T47D (cell line): ENCODE data around the gene TCN2.
"Not testable (repeated sequence)": the region's sequence is repeated elsewhere in the genome, so short reads cannot be mapped to it uniquely, and the experiment has no call there.

Source experiments
- DNase-seq, 2 experiments: peaks; one replicate each; pipeline versions ENCODE4 v3.0.0 to v3.0.0-alpha.2; 2011 to 2012; ENCODE audit warnings: low read depth in 1 of 2, low spot score in 1 of 2
- JUND ChIP-seq: IDR thresholded peaks from 2 replicates; pipeline ENCODE4 v1.6.1; 2012; ENCODE audit warnings: low read depth
- in situ Hi-C: cut with HindIII; loops from 2 replicates; pipeline ENCODE4 v1.10.0; 2016; ENCODE audit warnings: low sequenced_read_pairs, low pct_unique_long_range_greater_than_20kb

TCN2 gene

DNA sequence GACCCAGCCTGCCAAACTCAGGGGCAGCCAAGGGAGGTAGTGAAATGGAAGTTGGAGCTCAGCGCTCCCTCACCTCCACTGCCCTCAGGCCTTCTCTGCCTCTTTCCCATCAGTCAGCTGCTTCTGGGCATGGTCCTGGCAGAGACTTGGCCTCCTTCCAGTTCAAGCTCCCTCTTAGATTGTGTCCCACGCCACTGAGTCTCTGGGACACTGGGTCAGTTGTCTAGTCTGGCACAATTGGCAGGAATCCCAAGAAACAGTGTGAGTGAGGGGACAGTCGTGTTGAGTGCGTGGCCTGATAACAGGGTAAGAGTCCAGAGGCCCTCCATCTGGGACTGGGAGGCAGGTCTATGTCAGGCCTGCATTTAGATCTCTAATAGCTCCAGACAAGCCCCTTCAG, 21.5 kb downstream of the TCN2 start:
- in situ Hi-C loops, result no loop called here
- no peak for TF ChIP-seq JUND
- DNase-seq, result no peak

DNA sequence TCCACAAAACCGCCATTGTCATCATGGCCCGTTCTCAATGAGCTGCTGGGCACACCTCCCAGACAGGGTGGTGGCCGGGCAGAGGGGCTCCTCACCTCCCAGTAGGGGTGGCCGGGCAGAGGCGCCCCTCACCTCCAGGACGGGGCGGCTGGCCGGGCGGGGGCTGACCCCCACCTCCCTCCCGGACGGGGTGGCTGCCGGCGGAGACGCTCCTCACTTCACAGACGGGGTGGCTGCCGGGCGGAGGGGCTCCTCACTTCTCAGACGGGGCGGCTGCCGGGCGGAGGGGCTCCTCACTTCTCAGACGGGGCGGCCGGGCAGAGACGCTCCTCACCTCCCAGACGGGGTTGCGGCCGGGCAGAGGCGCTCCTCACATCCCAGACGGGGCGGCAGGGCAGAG, 24.5 kb downstream of the TCN2 start:
- DNase-seq, in situ Hi-C loops: not testable (repeated sequence)

DNA sequence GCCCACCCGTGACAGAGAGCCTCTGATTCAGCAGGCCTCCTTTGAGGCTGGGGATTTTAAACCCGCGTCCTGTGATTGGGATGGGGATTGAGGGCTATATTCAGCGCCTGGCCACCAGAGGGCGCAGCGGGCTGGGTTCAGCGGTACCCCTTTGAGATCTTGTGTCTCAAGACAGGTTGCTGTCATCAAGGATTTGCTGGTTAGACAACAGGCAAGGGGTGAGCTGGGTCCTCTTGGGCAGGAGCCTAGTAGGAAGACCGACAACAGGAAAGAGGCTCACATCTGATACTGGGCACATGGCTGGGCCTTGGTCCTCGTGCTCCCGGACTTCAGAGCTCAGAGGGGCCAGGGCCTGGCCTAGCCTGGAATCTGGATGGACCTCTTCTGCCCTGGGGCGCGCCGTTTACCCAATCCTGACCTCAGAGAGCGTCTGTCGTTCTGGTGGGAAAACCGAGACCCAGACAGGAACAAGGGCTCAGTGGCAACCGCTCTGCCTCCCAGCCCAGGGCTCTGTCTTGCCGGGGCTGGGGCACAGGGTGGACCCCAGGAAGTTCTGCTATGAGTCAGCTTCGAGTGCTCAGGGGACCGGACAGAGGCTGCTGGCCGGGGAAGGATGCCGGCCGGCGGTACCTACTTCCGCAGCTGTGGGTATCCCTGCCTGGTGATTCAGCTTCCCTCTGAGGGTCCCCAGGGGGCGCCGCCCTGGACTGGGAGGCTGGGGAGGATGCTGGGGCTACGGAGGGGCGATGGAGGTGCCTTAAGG, 27.7 kb downstream of the TCN2 start:
- no peak for TF ChIP-seq JUND
- DNase-seq, result peak; percentile 82 to 88
- in situ Hi-C loops, result no loop called here

DNA sequence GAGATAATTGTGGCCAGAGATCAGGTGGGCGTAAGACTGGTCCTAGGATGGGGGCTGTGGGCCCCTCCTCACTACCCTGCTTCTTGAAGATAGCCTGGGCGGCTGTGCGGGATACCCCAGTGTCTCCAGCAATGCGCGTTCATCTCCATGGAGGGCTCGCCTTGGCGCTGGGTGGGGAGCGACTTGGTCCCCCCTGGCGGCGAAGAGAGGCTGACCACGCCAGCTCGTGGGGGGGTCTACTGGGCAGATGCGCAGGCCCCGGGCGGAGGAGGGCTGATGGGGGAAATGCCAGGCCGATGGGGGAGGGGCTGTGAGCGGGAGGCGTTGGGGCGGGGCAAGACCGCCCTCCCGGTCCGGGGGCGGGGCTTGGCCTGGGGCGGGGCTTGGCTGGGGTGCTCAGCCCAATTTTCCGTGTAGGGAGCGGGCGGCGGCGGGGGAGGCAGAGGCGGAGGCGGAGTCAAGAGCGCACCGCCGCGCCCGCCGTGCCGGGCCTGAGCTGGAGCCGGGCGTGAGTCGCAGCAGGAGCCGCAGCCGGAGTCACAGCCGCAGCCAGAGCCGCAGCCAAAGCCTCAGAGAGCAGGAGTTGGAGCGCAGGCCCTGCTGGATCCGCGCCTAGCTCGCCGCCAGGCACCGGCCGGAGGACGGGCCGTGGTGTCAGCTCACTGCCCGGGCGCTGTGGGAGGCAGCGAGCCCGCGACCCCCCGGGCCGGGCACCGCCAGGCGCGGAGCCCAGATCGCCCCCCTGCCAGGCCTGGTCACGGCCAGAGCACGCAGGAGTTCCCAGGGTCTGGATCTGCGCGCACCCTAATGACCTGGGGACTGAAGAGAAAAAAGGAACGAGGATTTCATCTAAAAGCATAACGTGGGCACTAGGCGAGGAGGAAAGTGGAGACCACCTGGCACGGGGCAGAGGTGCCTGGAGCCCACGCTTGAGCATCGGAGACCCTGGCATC, 28.6 kb downstream of the TCN2 start, which contains the start of gene SLC35E4:
Gene SLC35E4, plus strand, starts transcription at position 509 of the 953 bp plus-strand sequence. CDS start 670 bp downstream, outside the sequence.
- no peak for TF ChIP-seq JUND
- peak; percentile 82 to 87 for DNase-seq
- in situ Hi-C loops, result no loop called here

DNA sequence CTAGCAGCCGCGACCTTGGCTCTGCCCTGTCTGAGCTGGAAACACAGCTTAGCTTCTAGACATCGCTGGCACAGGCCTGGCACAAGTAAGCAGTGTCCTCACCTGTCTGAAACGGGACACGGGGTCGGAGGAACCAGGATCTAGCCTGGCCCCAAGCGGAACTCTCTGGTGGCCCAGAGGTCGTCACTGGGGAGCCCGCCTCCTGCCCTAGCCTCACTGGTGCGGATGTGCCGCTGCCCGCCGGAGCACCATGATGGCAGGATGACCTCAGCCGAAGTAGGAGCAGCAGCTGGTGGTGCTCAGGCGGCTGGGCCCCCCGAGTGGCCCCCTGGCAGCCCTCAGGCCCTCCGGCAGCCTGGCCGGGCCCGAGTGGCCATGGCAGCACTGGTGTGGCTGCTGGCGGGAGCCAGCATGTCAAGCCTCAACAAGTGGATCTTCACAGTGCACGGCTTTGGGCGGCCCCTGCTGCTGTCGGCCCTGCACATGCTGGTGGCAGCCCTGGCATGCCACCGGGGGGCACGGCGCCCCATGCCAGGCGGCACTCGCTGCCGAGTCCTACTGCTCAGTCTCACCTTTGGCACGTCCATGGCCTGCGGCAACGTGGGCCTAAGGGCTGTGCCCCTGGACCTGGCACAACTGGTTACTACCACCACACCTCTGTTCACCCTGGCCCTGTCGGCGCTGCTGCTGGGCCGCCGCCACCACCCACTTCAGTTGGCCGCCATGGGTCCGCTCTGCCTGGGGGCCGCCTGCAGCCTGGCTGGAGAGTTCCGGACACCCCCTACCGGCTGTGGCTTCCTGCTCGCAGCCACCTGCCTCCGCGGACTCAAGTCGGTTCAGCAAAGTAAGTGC, 29.5 kb downstream of the TCN2 start:
- in situ Hi-C loops, result no loop called here
- no peak for TF ChIP-seq JUND
- peak in 1 of 2 experiments; percentile 36 for DNase-seq

DNA sequence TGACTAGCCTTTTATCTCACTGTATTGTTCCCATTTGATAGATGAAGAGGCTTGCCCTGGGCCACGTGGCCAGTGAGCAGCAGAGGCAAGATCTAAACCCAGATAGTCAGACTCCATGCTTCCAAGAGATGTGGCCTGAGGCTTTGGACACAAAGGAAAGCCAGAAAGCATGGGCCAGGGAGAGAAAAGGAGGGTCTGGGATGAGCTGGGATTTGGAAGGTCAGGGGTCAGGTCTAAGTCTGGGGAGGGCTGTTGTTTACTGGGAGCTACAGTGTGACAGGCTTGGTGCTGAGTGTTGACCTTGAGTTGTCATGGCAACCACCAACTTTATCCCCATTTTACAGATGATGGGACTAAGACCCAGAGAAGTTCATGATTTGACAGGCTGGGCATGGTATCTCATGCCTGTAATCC, 30.7 kb downstream of the TCN2 start:
- no peak for TF ChIP-seq JUND
- in situ Hi-C loops, result no loop called here
- no peak for DNase-seq

DNA sequence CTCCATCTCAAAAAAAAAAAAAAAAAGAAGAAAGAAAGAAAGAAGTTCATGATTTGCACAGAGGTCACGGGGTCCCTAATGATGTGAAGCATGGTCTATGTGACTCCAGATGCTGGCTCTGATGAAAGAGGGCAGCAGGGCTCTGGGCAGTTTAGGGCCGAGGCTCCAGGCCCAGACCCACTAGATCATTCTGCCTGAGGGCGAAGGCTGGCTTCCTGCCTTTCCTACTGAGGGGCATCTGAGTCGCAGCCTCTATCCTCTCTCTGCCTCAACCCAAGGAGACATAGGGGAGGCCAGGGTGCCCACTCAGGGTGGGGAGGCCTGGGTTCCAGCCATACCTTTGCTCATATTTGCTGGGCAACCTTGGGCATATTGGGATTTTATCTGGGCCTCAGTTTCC, 33.4 kb downstream of the TCN2 start:
- TF ChIP-seq JUND, result no peak
- DNase-seq, result no peak
- in situ Hi-C loops, result no loop called here

DNA sequence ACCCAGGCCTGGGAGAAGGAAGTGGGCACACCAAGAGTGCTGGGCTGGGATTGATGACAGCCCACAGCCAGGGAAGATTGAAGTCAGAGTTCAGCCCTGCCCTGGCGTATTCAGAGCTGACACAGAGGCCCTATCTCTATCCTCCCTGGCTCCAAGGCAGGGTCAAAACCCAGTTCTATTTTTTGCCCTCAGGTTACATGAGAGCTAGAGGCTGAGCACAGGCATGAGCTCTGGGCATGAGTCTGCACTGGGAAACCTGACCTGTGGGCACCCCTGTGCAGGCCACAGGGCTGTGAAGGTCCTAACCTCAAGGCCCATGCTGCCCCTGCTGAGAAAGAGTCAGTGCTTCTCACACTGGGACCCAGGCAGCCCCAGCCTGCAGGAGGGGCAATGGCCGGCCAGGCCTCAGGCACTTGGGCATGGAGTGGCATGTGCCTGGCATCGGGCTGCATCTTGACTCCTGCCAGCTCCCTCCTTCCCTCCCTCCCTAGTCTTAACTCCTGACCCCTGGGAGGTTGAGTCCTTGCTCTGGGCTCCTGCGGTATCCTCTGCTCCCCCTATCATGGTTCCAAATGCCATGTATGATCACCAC, 34.0 kb downstream of the TCN2 start:
- TF ChIP-seq JUND, result no peak
- in situ Hi-C loops, result no loop called here
- no peak for DNase-seq

DNA sequence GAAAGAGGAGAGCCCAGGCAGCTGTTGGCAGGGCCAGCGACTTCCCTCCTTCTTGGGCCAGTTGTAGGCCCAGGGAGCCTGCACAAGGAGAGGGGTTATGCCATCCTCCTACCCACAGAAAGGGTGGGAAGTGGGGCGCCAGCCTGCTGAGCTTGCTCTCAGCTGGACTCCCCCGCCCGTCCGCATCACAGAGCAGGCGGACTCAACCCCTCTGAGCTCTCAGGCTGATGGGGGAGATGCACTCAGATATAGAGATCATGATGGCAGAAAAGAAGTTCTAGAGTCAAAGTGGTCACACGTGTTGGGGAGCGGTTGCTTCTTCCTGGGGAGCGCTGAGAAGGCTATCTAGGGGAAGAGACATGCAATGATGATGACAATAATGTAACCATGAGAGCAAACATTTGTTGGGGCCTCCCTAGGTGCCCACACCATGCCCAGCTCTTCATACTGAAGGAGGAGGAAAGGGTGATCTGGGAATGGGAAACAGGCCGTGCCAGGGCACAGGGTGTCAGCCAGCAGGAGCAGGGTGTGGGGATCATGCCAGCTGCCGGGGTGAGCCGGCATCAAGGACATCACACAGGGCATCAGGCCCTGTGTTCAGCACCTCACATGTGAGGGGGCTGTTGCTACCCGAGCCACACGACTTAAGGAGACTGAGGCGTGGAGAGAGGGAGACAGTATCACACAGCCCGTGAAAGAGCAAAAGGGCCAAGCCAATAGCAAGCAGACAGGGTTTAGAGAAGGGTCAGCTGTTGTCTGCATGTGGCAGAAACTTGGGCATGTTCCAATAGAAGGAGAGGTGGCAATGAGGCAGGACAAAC, 36.3 kb downstream of the TCN2 start:
- no peak for DNase-seq
- in situ Hi-C loops, result no loop called here
- no peak for TF ChIP-seq JUND

DNA sequence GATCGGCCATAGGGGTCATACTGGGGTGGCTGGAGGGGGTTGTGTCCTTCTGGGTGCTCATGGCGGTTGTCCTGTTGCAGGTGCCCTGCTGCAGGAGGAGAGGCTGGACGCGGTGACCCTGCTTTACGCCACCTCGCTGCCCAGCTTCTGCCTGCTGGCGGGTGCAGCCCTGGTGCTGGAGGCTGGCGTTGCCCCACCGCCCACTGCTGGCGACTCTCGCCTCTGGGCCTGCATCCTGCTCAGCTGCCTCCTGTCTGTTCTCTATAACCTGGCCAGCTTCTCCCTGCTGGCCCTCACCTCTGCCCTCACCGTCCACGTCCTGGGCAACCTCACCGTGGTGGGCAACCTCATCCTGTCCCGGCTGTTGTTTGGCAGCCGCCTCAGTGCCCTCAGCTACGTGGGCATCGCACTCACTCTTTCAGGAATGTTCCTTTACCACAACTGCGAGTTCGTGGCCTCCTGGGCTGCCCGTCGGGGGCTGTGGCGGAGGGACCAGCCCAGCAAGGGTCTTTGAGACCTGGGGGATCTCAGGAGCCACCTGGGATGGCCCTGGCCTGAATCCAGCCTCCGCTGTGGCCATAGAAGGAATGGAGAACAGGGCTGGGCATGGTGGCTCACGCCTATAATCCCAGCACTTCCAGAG, 39.7 kb downstream of the TCN2 start:
- TF ChIP-seq JUND, result no peak
- DNase-seq, result no peak
- in situ Hi-C loops, result no loop called here

DNA sequence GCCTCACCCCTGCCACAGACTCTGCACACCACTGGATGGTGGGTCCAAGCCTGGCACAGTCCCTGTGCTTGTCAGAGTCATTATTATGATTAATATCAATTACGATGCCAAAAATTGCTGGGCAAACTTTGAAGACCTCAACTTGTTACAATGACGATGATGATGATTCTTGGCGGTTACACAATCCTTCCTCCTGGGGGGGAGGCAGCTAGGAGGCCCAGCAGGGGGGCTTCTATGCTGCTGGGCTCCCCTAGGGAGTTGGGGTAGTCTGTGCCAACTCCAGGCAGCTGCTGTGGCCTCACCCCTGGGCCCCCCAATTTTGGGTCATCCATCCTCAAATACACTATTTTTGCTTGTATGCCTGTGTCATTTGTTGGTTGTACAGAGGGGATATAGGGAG, 40.6 kb downstream of the TCN2 start:
- no peak for DNase-seq
- in situ Hi-C loops, result no loop called here
- TF ChIP-seq JUND, result no peak
